HG03432 (cell line): ENCODE measurements around the gene PPIB.

Source experiments
- ATAC-seq: cut with Tn5 transposase; IDR thresholded peaks from one replicate; pipeline ENCODE4 v1.9.1; 2021; ENCODE audit warnings: mild to moderate bottlenecking, moderate library complexity; ENCODE audit not compliant: unreplicated experiment

Gene PPIB

GRCh38 chr15:64162869-64163658 is at the start of gene PPIB:
Gene PPIB (minus strand): TSS chr15:64163022. CDS start chr15:64162986, 36 bp downstream.
- peak; percentile 94 for ATAC-seq

GRCh38 chr15:64211696-64212095 is 48.9 kb upstream of the PPIB start:
- no peak for ATAC-seq

- ATAC-seq: no peak
Observed at GRCh38 chr15:64210371-64210770, 47.5 kb upstream of the PPIB start.

GRCh38 chr15:64209680-64210334 is 47.0 kb upstream of the PPIB start:
- no peak for ATAC-seq

- ATAC-seq: no peak
Observed at GRCh38 chr15:64205202-64205601, 42.4 kb upstream of the PPIB start.

GRCh38 chr15:64197425-64197824 is 34.6 kb upstream of the PPIB start:
- ATAC-seq: no peak

GRCh38 chr15:64193971-64194370 is 31.1 kb upstream of the PPIB start:
- ATAC-seq: no peak

- ATAC-seq: no peak
Observed at GRCh38 chr15:64191971-64192830, 29.4 kb upstream of the PPIB start.

GRCh38 chr15:64187396-64188191 is 24.8 kb upstream of the PPIB start:
- ATAC-seq: no peak

GRCh38 chr15:64185146-64185911 is 22.5 kb upstream of the PPIB start:
- ATAC-seq: no peak

GRCh38 chr15:64182859-64183370 is 20.1 kb upstream of the PPIB start:
- no peak for ATAC-seq

- ATAC-seq: peak; percentile 74
Observed at GRCh38 chr15:64180235-64180824, 17.5 kb upstream of the PPIB start.

- no peak for ATAC-seq
Observed at GRCh38 chr15:64166102-64166890, 3.5 kb upstream of the PPIB start.

- no peak for ATAC-seq
Observed at GRCh38 chr15:64164436-64164835, 1.6 kb upstream of the PPIB start.

GRCh38 chr15:64163659-64164362 is 989 bp upstream of the PPIB start:
- peak; percentile 0 for ATAC-seq

- peak; percentile 26 for ATAC-seq
Observed at GRCh38 chr15:64162478-64162868, 349 bp downstream of the PPIB start.

GRCh38 chr15:64161688-64162477 is 939 bp downstream of the PPIB start:
- no peak for ATAC-seq
